Natural killer cell (primary cell): ENCODE measurements around the gene RNASE1. TPM values are rescaled to one million over a fixed set of nuclear protein-coding genes. Genes with fewer than 3 reads are reported as not detected.
"Not testable (repeated sequence)": the region's sequence is repeated elsewhere in the genome, so short reads cannot be mapped to it uniquely, and the experiment has no call there.

Experiments used
- ATAC-seq, 3 donors: fragments of 150-1000 bp in 2 of 3; fragments of 200-7000 bp in 1 of 3; cut with Tn5 transposase; 1 replicate in 1 of 3; 2 replicates in 2 of 3; pipeline ENCODE4 v1.10.0; 2021; ENCODE audit warnings: mild to moderate bottlenecking in 2 of 3, moderate library complexity in 2 of 3
- DNase-seq, 2 donors: peaks; one replicate each; pipeline versions ENCODE4 v3.0.0 to v3.0.0-alpha.2; 2013 to 2021; ENCODE audit warnings: mixed read lengths in 1 of 2
- H3K27ac ChIP-seq: one replicate; pipeline ENCODE4 v1.5.1; 2013; ENCODE audit warnings: mild to moderate bottlenecking, low read length
- H3K27me3 ChIP-seq: one replicate; pipeline ENCODE4 v1.6.1; 2013; ENCODE audit warnings: low read length; ENCODE audit not compliant: control insufficient read depth, insufficient read depth
- H3K36me3 ChIP-seq: one replicate; pipeline ENCODE4 v1.6.1; 2013; ENCODE audit warnings: low read length; ENCODE audit not compliant: control insufficient read depth, insufficient read depth
- H3K4me1 ChIP-seq: one replicate; pipeline ENCODE4 v1.6.1; 2013; ENCODE audit warnings: low read length; ENCODE audit not compliant: control insufficient read depth, insufficient read depth
- H3K4me3 ChIP-seq: one replicate; pipeline ENCODE4 v1.5.1; 2013; ENCODE audit warnings: low read length
- H3K9me3 ChIP-seq: one replicate; pipeline ENCODE4 v1.6.1; 2013; ENCODE audit warnings: low read length; ENCODE audit not compliant: control insufficient read depth, insufficient read depth
- H3K27ac Mint-ChIP-seq, 2 donors: one replicate each; pipeline ENCODE4 v1.8.0; 2022; ENCODE audit warnings: mild to moderate bottlenecking in 2 of 2, mixed read lengths in 2 of 2, moderate library complexity in 1 of 2
- H3K27me3 Mint-ChIP-seq, 2 donors: one replicate each; pipeline ENCODE4 v1.8.0; 2022; ENCODE audit warnings: low read depth in 2 of 2, mixed read lengths in 2 of 2
- H3K36me3 Mint-ChIP-seq: one replicate; pipeline ENCODE4 v1.8.0; 2022; ENCODE audit warnings: mixed read lengths
- H3K4me1 Mint-ChIP-seq, 2 donors: one replicate each; pipeline ENCODE4 v1.8.0; 2022; ENCODE audit warnings: mixed read lengths in 2 of 2
- H3K4me3 Mint-ChIP-seq: one replicate; pipeline ENCODE4 v1.8.0; 2022; ENCODE audit warnings: mild to moderate bottlenecking, moderate library complexity, mixed read lengths
- H3K9me3 Mint-ChIP-seq, 2 donors: one replicate each; pipeline ENCODE4 v1.8.0; 2022; ENCODE audit warnings: mixed read lengths in 2 of 2
- CTCF ChIP-seq: fragments of 200-600 bp; IDR thresholded peaks from one replicate; pipeline ENCODE4 v1.8.0; 2022; ENCODE audit warnings: antibody characterized with exemption
- WGBS: methylation state at CpG from one replicate; pipeline ENCODE4 v1.1.7; 2013; ENCODE audit warnings: missing lambda C conversion rate; ENCODE audit not compliant: insufficient coverage; 5-methylcytosine and 5-hydroxymethylcytosine counted together
- intact Hi-C: fragments of 100-400 bp; cut with micrococcal nuclease; formaldehyde crosslinking; loops from one replicate; pipeline ENCODE4 v1.14.2; 2022
- total RNA-seq, 4 donors: library from RNA; stranded (reverse); fragments of 120-200 nt in 1 of 4; gene quantifications; one replicate each; pipeline versions ENCODE4 v1.2.3 to v1.2.4, GENCODE V29; 2013 to 2022

The RNASE1 gene
- total RNA-seq, 3 donors from 2014 or later (not counting 1 experiment from before 2014, with no cell fraction given), result not detected

DNA sequence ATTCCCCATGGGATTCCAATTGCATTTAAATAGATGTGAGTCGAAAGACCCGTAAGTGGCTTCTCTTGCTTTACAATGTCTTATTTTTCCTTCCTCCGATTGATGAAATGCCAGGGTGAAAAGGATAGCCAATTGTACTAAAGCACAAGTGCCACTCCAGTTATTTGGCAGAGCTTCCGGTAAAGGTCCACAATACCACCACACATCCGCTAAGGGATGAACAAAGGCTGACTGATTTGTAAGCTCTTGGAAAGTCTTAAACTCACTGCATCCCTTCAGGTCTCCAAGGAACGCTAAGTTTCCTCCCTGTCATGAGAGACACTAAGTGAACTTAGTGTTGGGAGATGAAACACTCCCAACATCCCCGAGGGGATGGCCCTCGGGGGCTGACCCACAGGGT is 21.2 kb upstream of the RNASE1 start:
- Mint-ChIP-seq H3K27me3 (peaks cover 6 to 7% of the 10 kb centered on the region in 2 donors), H3K4me1 (no peaks in the 10 kb centered on the region), H3K27ac (no peak overlapping the region), H3K9me3 (peaks cover 0 to 3% of the 10 kb centered on the region in 2 donors), H3K36me3 (no peaks in the 10 kb centered on the region), H3K4me3 (no peak overlapping the region)
- no peak for ATAC-seq
- intact Hi-C loops, result no loop called here
- no peaks in the 10 kb centered on the region for H3K27me3 ChIP-seq
- no peak overlapping the region for H3K27ac ChIP-seq
- no peak for TF ChIP-seq CTCF
- WGBS, result 92% methylated on average over 7 of the region's 8 CpGs
- no peak for DNase-seq
- no peaks in the 10 kb centered on the region for H3K36me3 ChIP-seq
- no peaks in the 10 kb centered on the region for H3K4me1 ChIP-seq
- peaks cover 6% of the 10 kb centered on the region for H3K9me3 ChIP-seq
- no peak overlapping the region for H3K4me3 ChIP-seq

DNA sequence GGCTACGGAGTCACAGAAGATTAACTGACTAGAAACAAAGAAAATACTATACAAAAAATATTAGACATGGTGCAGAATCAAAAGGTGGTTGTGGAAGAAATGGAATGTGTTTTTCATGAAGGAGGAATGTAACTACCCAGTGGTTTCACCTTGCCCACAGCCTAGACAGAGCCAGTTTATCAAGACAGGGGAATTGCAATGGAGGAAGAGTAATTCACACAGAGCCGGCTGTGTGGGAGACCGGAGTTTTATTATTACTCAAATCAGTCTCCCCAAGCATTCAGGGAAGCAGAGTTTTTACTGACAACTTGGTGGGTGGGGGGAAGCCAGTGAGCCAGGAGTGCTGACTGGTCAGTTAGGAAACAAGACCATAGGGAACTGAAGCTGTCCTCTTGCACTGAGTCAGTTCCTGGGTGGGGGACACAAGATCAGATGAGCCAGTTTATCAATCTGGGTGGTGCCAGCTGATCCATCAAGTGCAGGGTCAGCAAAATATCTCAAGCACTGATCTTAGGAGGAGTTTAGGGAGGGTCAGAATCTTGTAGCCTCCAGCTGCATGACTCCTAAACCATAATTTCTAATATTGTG is 19.0 kb upstream of the RNASE1 start:
- H3K9me3 Mint-ChIP-seq, H3K27me3 Mint-ChIP-seq, H3K27ac Mint-ChIP-seq, H3K27me3 ChIP-seq, H3K4me1 Mint-ChIP-seq, DNase-seq, H3K4me1 ChIP-seq, H3K9me3 ChIP-seq, H3K4me3 Mint-ChIP-seq, ATAC-seq, H3K4me3 ChIP-seq, H3K36me3 ChIP-seq, H3K36me3 Mint-ChIP-seq, intact Hi-C loops, H3K27ac ChIP-seq: not testable (repeated sequence)
- WGBS, result no CpG with 5 or more reads among the region's 3 CpGs

DNA sequence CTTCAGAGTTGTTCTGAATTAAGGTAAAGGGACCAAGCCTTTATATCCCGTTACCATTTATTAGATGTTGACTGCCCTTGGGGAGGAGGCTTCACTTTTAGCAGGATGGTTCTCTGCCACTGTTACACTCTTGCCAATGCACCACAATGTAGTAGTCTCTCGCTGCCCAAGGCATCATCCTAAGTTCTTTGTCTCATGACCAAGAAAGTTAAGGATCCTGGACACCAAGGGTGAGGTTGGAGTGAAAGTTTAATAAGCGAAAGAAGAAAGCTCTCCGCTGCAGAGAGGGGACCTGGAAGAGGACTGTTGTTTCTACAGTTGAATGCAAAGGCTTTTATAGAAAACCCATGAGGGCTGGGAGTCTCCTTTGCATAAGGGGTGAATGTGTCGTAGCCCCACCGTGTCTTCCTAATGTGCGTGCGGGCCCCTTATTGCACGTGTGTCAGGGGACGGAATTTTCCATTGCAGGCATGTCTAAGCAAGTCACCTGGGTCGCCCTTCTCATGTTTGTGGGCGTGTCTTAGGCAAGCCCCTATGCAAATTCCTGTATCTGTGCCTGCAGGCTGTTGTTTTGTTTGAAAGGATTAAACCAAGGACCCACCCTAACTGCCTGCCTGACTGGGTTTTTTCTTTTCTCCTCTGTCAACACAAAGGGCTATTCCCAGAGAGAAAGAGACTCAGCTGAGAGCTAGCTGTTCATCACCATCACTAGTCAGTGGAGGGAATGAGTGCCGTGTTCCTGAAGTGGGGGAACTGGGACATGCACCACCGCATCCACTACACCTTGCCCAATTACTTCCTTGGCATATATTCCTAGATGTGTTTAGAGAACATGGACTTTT is 17.6 kb upstream of the RNASE1 start:
- H3K4me3 Mint-ChIP-seq, result no peak overlapping the region

More for the DNA sequence above, 17.6 kb upstream of the RNASE1 start:
- Histone ChIP-seq H3K9me3 (no peaks in the 10 kb centered on the region), H3K36me3 (no peaks in the 10 kb centered on the region), H3K27me3 (no peaks in the 10 kb centered on the region), H3K4me3 (no peak overlapping the region), H3K4me1 (no peaks in the 10 kb centered on the region), H3K27ac (no peak overlapping the region)
- 89% methylated on average over 12 of the region's 14 CpGs for WGBS
- no peaks in the 10 kb centered on the region for H3K9me3 Mint-ChIP-seq
- intact Hi-C loops, result no loop called here
- no peak for TF ChIP-seq CTCF
- H3K36me3 Mint-ChIP-seq, result no peaks in the 10 kb centered on the region
- no peak for ATAC-seq
- no peaks in the 10 kb centered on the region for H3K4me1 Mint-ChIP-seq
- DNase-seq, result no peak
- peaks cover 5 to 7% of the 10 kb centered on the region in 2 donors for H3K27me3 Mint-ChIP-seq
- H3K27ac Mint-ChIP-seq, result no peak overlapping the region
